Activated CD8-positive, alpha-beta memory T cell treated with anti-CD3 and anti-CD28 coated beads, Interleukin-2, amount 50 U/mL, for 24 hours (primary cell): ENCODE data around the gene CHML.

Experiments
- DNase-seq: peaks from one replicate; pipeline ENCODE4 v3.0.0-alpha.2; 2020; ENCODE audit errors: extremely low read depth

Gene CHML

GRCh38 chr1:241591317-241591716 lies 48.9 kb downstream of the CHML start:
- DNase-seq: no peak

- no peak for DNase-seq
Measured at GRCh38 chr1:241590719-241591118, 49.5 kb downstream of the CHML start.
